GM12891 (cell line): ENCODE data around the gene ARIH1.
A peak's percentile ranks its signal among the peaks of the same experiment; 100 is the strongest.
"Not testable (repeated sequence)": the region's sequence is repeated elsewhere in the genome, so short reads cannot be mapped to it uniquely, and the experiment has no call there.

Experiments
- DNase-seq: peaks from one replicate; pipeline ENCODE4 v3.0.0; 2011; ENCODE audit warnings: low spot score; ENCODE audit not compliant: insufficient read length
- FAIRE-seq: peaks from 2 replicates; lab custom pipeline; 2011; peaks lifted over from hg19 to GRCh38; lab: Jason Lieb, UNC
- POLR2A ChIP-seq: IDR thresholded peaks from 2 replicates; pipeline ENCODE4 v1.6.1; 2011; ENCODE audit warnings: low read depth, low read length, control low read depth
- POLR2AphosphoS5 ChIP-seq: IDR thresholded peaks from 2 replicates; pipeline ENCODE4 v1.6.1; 2011; ENCODE audit warnings: low read depth, low read length, control low read depth
- POU2F2 ChIP-seq: IDR thresholded peaks from 2 replicates; pipeline ENCODE4 v1.6.1; 2011; ENCODE audit warnings: low read depth, mild to moderate bottlenecking, control low read depth, low read length, moderate library complexity
- SPI1 ChIP-seq: IDR thresholded peaks from 2 replicates; pipeline ENCODE4 v1.6.1; 2011; ENCODE audit warnings: low read depth, low read length, control low read depth

Gene ARIH1

DNA sequence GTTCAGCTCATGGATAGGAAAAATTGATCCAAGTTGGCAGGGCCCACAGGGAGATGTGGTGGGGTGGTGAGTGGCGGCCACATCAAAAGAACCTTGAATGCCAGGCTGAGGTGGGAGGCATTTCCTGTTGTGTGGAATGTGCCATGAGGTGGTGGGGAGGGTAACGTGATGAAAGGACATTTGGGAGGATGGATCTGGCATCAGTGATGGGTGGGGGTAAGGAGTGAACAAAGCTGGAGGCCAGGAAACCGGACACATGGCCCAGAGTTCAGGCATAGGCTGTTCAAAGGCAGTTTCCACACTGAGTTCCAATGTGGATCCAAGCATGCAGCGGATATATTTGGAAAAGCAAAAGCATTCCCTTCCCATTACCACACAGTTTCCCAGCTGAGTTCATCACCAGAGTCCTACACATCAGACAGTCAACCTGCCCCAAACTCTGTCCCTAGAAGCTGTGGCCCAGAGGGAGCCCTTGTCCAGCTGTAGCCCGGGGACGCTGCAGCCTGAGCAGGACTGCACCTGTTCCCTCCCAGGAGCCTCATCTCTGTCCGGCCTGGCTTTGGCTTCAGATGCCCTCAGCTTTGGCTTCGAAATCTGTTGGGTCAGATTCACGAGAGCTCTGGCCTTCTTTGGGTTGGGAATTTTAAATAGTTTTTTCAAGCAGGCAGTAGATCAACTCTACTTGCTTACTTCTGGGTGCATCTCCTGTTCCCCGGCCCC is 142.5 kb downstream of the ARIH1 start:
- DNase-seq, result no peak
- no peak for FAIRE-seq
- no peak for TF ChIP-seq POU2F2
- no peak for TF ChIP-seq POLR2A
- no peak for TF ChIP-seq SPI1
- TF ChIP-seq POLR2AphosphoS5, result no peak

DNA sequence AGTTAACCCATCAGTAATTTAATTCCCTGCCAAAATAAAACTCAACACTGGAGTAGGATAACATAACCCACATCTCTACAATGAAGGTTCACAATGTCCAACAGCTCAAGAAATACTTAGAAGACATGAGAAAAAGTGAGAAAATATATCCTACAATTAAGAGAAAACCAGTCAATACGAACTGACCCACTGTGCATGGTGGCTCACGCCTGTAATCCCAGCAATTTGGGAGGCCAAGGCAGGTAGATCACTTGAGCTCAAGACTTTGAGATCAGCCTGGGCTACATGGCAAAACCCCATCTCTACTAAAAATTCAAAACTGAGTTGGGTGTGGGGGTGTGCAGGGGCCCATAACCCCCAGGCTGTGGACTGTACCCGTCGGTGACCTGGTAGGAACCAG is 149.7 kb downstream of the ARIH1 start:
- not testable (repeated sequence) for FAIRE-seq

DNA sequence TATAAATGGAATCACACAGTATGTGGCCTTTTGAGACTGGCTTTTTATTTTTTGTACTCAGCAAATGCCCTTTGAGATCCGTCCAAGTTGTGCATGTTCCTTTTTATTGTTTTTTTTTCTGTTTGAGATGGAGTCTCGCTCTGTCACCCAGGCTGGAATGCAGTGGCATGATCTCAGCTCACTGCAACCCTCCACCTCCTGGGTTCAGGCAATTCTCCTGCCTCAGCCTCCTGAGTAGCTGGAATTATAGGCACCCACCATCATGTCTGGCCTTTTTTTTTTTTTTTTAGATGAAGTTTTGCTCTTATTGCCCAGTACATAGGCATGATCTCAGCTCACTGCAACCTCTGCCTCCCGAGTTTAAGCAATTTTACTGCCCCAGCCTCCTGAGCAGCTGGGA is 152.0 kb downstream of the ARIH1 start:
- not testable (repeated sequence) for FAIRE-seq, DNase-seq

More for the DNA sequence above, 149.7 kb downstream of the ARIH1 start:
- DNase-seq, result not testable (repeated sequence)

DNA sequence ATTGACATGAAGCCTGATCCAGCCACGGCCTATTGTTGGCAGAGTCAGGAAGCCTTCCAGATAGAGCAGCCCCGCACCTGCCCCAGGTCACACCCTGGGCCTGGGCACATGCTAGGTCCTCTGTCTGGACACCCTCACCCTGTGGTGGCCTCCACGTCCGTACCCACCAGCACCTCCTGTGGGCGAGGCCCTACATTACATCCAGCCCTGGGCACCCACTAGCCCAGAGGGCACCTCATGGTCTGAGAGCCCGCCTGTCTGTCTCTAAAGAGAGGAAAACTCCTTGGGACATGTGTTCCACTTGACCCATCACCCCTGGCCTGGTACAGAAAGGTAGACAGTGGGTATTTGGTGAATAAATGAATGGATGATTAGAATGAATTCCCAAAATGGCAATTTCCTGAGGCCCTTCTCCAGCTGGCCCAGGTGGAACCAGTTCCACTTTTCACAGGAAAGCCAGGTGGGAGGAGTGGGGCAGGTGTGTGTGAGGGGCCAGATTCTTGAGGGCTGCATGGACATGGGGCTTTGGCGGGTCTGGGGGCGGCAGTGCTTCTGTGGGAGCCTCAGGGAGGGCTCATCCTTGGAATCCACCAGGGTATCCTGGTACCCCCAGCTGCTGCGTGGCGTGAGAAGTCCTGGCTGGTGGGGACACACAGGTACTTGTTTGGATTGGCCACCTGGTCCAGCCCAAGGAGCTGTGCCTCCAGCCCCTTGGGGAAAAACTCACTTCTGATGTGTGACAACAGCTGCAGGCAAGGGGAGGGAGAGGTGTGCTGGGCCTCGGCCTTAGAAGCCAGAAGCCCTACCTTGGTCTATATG is 154.3 kb downstream of the ARIH1 start:
- DNase-seq, FAIRE-seq: not testable (repeated sequence)

DNA sequence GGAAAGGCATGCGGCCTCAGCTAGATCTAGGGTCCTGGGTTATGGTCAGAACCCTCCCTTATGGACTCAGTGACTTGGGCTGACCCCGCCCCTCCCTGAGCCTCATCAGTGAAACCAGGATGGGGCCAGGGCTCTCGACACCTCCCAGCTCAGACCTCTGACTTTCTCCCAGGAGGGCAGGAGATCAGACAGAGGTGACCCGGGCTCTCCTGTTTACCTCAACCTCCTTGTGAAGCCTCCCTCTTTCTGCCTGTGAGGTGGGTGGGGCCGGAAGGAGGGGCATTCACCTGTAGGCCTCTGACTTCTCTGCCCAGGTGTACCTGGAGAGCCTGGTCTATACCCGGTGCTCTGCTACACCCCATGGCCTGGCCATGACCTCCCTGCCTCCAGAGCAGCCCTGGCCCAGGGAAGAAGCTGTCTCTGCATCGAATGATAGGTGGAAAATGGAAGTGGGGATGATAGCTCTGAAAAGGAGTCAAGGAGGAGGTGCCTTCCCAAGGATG is 155.0 kb downstream of the ARIH1 start:
- not testable (repeated sequence) for DNase-seq, FAIRE-seq

DNA sequence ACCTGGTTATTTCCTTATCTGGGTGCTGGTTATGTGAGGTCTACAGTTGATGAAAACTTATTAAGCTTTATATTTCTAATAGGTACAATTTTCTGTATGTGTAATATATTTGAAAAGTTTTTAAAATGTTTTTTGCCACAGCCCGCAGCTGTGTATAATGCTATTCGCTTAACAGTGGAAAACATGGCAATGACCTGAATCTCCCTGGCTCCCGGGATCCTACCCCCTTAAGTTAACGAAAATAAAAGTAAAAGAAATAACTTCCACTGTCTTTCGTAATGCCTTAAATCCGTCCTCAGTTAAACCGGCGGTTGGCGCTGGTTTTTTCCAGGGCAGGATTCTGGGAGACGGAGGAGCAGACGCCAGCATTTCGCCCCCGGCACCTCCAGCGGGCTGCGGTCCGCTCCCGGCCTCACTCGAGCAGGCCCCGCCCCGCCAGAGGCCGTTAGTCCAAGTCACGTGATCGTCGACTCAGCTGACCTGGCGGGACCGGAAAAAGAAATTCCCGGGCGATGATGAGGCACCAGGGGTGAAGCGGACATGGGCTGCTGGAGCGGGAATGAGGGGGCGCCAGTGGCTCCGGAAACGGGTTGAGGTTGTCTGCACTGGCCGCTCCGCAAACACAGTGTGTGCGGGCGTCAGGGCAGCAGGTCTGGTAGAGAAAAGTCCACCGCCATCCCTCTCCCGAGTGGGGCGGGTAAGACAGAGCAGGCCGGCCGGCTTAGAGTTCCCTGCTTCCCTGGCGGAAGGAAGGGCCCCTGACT is 162.6 kb downstream of the ARIH1 start:
- peak; percentile 78 for FAIRE-seq

DNA sequence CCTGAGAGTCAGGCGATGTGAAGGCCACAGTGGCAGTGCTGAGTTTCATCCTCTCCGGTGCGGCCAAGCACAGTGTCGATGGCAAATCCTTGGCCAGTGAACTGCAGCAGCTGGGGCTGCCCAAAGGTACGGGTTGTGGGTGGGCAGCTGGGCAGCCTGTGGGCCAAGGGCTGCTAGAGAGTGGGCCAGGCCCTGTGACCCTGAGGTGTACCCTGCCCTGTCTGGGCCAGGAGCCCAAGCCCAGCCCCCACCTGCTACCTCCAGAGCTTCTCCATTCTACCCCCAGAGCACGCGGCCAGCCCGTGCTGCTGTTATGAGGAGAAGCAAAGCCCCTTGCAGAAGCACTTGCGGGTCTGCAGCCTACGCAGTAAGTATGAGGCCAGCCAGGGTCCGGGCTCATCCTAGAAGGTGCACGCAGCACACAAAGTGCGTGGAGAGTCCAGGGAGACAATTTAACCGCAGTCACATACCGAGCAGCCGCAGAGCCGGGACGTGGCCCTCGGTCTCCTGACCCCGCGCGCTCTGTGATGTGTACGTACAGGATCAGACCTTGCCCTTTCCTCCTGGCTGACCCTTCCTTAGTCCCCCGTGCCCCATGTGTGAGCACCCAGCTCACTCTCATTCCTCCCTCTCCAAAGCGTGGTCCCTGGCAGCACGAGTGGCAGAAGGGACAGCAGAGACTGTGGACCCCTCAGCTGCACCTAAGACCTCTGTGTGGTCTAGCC is 165.8 kb downstream of the ARIH1 start:
- not testable (repeated sequence) for FAIRE-seq, DNase-seq

More for the DNA sequence above, 162.6 kb downstream of the ARIH1 start:
- not testable (repeated sequence) for DNase-seq

DNA sequence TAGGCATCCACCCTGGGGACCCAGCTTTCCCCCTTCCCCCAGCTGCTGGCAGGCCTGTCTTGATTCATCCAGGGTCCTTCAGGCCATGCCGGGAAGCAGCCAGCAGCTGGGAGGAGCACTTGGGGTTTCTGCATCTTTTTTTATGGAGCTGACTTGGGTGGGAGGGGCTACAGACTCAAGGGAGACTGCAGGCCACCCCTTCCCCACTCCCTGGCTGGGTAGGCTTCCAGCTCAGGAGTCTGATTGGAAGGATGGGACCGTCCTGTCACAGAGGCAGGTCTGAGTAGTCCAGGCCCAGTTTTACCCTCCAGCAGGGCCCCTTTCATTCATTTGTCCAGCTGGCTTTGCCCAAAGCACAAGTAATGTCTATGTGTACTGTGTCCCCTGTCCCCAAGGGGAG is 168.1 kb downstream of the ARIH1 start:
- DNase-seq, FAIRE-seq: not testable (repeated sequence)

DNA sequence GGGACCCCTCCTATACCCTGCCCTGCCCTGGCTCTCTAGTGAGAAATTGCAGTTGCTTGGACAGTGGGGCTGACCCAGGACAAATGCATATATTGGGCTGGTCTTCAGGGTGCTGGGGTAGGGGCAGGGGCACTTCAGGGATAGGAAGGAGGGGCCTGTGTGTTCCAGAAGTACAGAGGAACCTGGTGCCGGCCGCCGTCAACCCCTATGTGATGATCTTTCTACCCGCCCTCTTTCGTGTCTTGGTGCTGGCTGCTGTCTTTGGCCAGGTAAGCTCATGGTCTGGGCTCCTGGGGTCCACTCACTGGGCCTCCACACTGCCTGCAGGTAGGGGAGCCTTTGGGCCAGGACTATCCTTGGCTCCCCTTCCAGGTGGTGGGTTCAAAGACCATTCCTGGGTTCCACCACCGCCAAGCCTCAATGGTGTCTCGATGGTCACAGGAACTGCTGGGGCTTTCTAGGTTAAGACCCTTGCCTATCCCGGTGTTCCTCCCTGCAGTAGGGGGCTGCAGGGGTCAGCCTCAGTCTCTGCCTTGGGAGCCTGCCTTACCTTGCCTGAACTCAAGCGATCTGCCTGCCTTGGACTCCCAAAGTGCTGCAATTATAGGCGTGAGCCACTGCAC is 174.6 kb downstream of the ARIH1 start:
- not testable (repeated sequence) for FAIRE-seq, DNase-seq
